WTC11 (cell line): Measurements from ENCODE around the gene MPND. TPM values are rescaled to one million over a fixed set of nuclear protein-coding genes. Genes with fewer than 3 reads are reported as not detected.

Source experiments
- ATAC-seq: fragments of 200-7000 bp; cut with Tn5 transposase; 2 replicates; pipeline ENCODE4 v1.10.0; 2021; ENCODE audit warnings: mild to moderate bottlenecking, moderate library complexity
- CTCF ChIA-PET: fragments of 300-600 bp; sonication (Branson Sonifier 250); formaldehyde crosslinking; loops from one replicate; lab custom pipeline; 2021; ENCODE audit warnings: antibody characterized with exemption; lab: Charles Lee
- POLR2A ChIA-PET: fragments of 350-600 bp; sonication (Branson Sonifier 250); formaldehyde crosslinking; loops from one replicate; lab custom pipeline; 2021; ENCODE audit warnings: antibody characterized with exemption; lab: Charles Lee
- DNase-seq: peaks from one replicate; pipeline ENCODE4 v3.0.0; 2021; ENCODE audit warnings: low spot score
- H3K27ac Mint-ChIP-seq: 2 replicates; pipeline ENCODE4 v1.8.0; 2021; ENCODE audit warnings: mixed read lengths
- H3K27me3 Mint-ChIP-seq: 2 replicates; pipeline ENCODE4 v1.8.0; 2021; ENCODE audit warnings: low read depth, mild to moderate bottlenecking, moderate library complexity, mixed read lengths
- H3K36me3 Mint-ChIP-seq: 2 replicates; pipeline ENCODE4 v1.8.0; 2021; ENCODE audit warnings: mixed read lengths
- H3K4me1 Mint-ChIP-seq: 2 replicates; pipeline ENCODE4 v1.8.0; 2022; ENCODE audit warnings: mixed read lengths
- H3K4me3 Mint-ChIP-seq: 2 replicates; pipeline ENCODE4 v1.8.0; 2021; ENCODE audit warnings: mild to moderate bottlenecking, moderate library complexity, mixed read lengths
- H3K9me3 Mint-ChIP-seq: 2 replicates; pipeline ENCODE4 v1.8.0; 2021; ENCODE audit warnings: mixed read lengths
- E2F4 ChIP-seq: sonication (generic); formaldehyde crosslinking; IDR thresholded peaks from 2 replicates; pipeline ENCODE4 v1.8.1; 2022; ENCODE audit warnings: low read depth, mild to moderate bottlenecking, moderate library complexity, missing genetic modification reagents, borderline replicate concordance
- ERG ChIP-seq: fragments of 250-450 bp; sonication (Bioruptor Pico); IDR thresholded peaks from 2 replicates; pipeline ENCODE4 v1.8.0; 2021; ENCODE audit warnings: mild to moderate bottlenecking
- GABPB1 ChIP-seq: sonication (generic); formaldehyde crosslinking; IDR thresholded peaks from 2 replicates; pipeline ENCODE4 v1.8.1; 2023; ENCODE audit warnings: mild to moderate bottlenecking, missing genetic modification reagents
- GTF2I ChIP-seq: fragments of 250-450 bp; sonication (Bioruptor Pico); conservative IDR thresholded peaks from 2 replicates; pipeline ENCODE4 v1.4.0; 2021; ENCODE audit warnings: mild to moderate bottlenecking
- HMGA2 ChIP-seq: fragments of 250-450 bp; sonication (Bioruptor Pico); IDR thresholded peaks from 2 replicates; pipeline ENCODE4 v1.4.0; 2021; ENCODE audit warnings: mild to moderate bottlenecking, moderate library complexity
- NR2C2 ChIP-seq: sonication (generic); formaldehyde crosslinking; IDR thresholded peaks from 2 replicates; pipeline ENCODE4 v1.8.0; 2022; ENCODE audit warnings: mild to moderate bottlenecking, missing genetic modification reagents
- SMAD4 ChIP-seq: sonication (generic); formaldehyde crosslinking; IDR thresholded peaks from 2 replicates; pipeline ENCODE4 v1.8.0; 2022; ENCODE audit warnings: mild to moderate bottlenecking, missing genetic modification reagents
- USF1 ChIP-seq: sonication (generic); formaldehyde crosslinking; IDR thresholded peaks from 2 replicates; pipeline ENCODE4 v1.8.0; 2022; ENCODE audit warnings: mild to moderate bottlenecking, missing genetic modification reagents
- USF2 ChIP-seq: sonication (generic); formaldehyde crosslinking; IDR thresholded peaks from 2 replicates; pipeline ENCODE4 v1.8.1; 2023; ENCODE audit warnings: mild to moderate bottlenecking, missing genetic modification reagents, moderate library complexity
- ZBTB43 ChIP-seq: sonication (generic); formaldehyde crosslinking; IDR thresholded peaks from 2 replicates; pipeline ENCODE4 v1.8.1; 2023; ENCODE audit warnings: mild to moderate bottlenecking, missing genetic modification reagents
- ZNF121 ChIP-seq: sonication (generic); formaldehyde crosslinking; IDR thresholded peaks from 2 replicates; pipeline ENCODE4 v1.8.0; 2023; ENCODE audit warnings: missing genetic modification reagents
- ZNF219 ChIP-seq: sonication (generic); formaldehyde crosslinking; IDR thresholded peaks from 2 replicates; pipeline ENCODE4 v1.8.0; 2023; ENCODE audit warnings: missing genetic modification reagents, mild to moderate bottlenecking, borderline replicate concordance
- ZNF263 ChIP-seq: sonication (generic); formaldehyde crosslinking; IDR thresholded peaks from 2 replicates; pipeline ENCODE4 v1.8.1; 2022; ENCODE audit warnings: low read depth, mild to moderate bottlenecking, moderate library complexity, missing genetic modification reagents
- ZNF317 ChIP-seq: sonication (generic); formaldehyde crosslinking; IDR thresholded peaks from 2 replicates; pipeline ENCODE4 v1.8.1; 2023; ENCODE audit warnings: low read depth, mild to moderate bottlenecking, moderate library complexity, missing genetic modification reagents, borderline replicate concordance
- total RNA-seq: library from RNA; stranded (reverse); gene quantifications from 3 replicates; pipeline ENCODE4 v1.2.3, GENCODE V29; 2021

Gene MPND
- total RNA-seq, 1 experiment from 2014 or later, result 28.3 TPM

- DNase-seq, result no peak
- Mint-ChIP-seq H3K4me3 (no peak overlapping the region), H3K4me1 (peaks cover 8% of the 10 kb centered on the region; the same call in 1 of the 2 replicates), H3K27me3 (peaks cover 12% of the 10 kb centered on the region)
- TF ChIP-seq NR2C2 (CRISPR knock-in tag), result no peak
- TF ChIP-seq ZNF219 (CRISPR knock-in tag), result no peak
- no peak for TF ChIP-seq ZNF121
- no peak for TF ChIP-seq ERG (CRISPR knock-in tag)
- no peak for TF ChIP-seq ZNF317
- TF ChIP-seq ZBTB43 (CRISPR knock-in tag), result no peak
- no peak for TF ChIP-seq USF1 (CRISPR knock-in tag)
- no peak for TF ChIP-seq GABPB1
- TF ChIP-seq, all 79 proteins: peak for 0
- no peaks in the 10 kb centered on the region for H3K36me3 Mint-ChIP-seq
- POLR2A ChIA-PET, result interaction anchor here (2.1 kb wide), 1 partner anchor 48 kb away, joined by 6 read pairs; the partner anchor contains the start of gene MPND
- no peak overlapping the region for H3K27ac Mint-ChIP-seq
- ATAC-seq, result peak; percentile 50
- no peaks in the 10 kb centered on the region for H3K9me3 Mint-ChIP-seq
- CTCF ChIA-PET, result interaction anchor here (0.7 to 6.1 kb wide), 4 partner anchors 27 to 809 kb away, joined by 3 to 54 read pairs (median 4); no protein-coding TSS in a partner anchor
These were observed 49.0 kb upstream of the MPND start for GRCh38 chr19:4294389-4294788.

GRCh38 chr19:4295972-4296771, 47.2 kb upstream of the MPND start:
- Mint-ChIP-seq H3K4me1 (peaks cover 3% of the 10 kb centered on the region; the same call in 1 of the 2 replicates), H3K4me3 (no peak overlapping the region), H3K27me3 (peaks cover 15% of the 10 kb centered on the region), H3K36me3 (no peaks in the 10 kb centered on the region), H3K9me3 (no peaks in the 10 kb centered on the region), H3K27ac (no peak overlapping the region)
- ChIA-PET POLR2A (interaction anchor here (2.1 kb wide), 1 partner anchor 47 kb away, joined by 6 read pairs; the partner anchor contains the start of gene MPND), CTCF (interaction anchor here (0.5 to 6.1 kb wide), 3 partner anchors 29 to 112 kb away, joined by 3 to 54 read pairs (median 4); no protein-coding TSS in a partner anchor)
- peak; percentile 53 for TF ChIP-seq USF2
- TF ChIP-seq E2F4 (CRISPR knock-in tag), result no peak
- TF ChIP-seq SMAD4 (CRISPR knock-in tag), result no peak
- TF ChIP-seq HMGA2 (CRISPR knock-in tag), result no peak
- TF ChIP-seq ZNF121, result 0 out of 2 replicates have a peak, but pooled peaks have one; percentile 47
- TF ChIP-seq ZNF263 (CRISPR knock-in tag), result no peak
- peak; percentile 62; the same call in 1 of the 2 replicates for TF ChIP-seq GTF2I (CRISPR knock-in tag)
- peak; percentile 38 for ATAC-seq
- no peak for DNase-seq
